Measurements from ENCODE around the gene ZNF462. TPM values are rescaled to one million over a fixed set of nuclear protein-coding genes. Genes with fewer than 3 reads are reported as not detected.

The ZNF462 gene
- total RNA-seq, 1 experiment from 2014 or later = 34.5 TPM

DNA sequence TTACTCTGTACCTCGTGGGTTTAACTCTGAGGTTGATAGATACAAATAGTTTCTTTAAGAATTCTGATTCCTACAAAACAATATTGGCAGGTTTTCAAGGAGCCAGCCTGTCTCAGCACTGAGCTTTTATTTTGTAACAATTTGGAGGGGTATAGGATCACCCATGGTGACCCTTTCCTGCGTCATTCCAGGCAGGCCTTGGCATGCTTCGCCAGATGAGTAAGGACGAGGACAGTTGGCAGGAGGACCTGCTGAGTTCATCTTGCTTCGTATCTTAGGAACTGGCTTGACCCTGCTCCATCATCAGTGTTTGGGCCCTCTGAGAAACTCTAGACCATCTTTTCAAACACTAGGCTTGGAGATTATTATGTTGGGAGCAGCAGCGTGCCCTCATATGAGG, 17.9 kb downstream of the ZNF462 start:
- intact Hi-C loops (cut with micrococcal nuclease; ENCODE audit: unreplicated experiment) = no loop called here
- TF ChIP-seq CTCF (IDR thresholded peaks at IDR 0.05; ENCODE audit: insufficient read depth in 1 of 2, low read depth in 1 of 2, low read length in 1 of 2, severe bottlenecking in 1 of 2, unreplicated experiment in 1 of 2) = no peak
- Histone ChIP-seq H3K27me3 (replicated peaks; ENCODE audit: control insufficient read depth, insufficient read depth, low read length) (no peaks in the 10 kb centered on the region), H3K36me3 (ENCODE audit: control insufficient read depth, insufficient read depth, low read length) (no peaks in the 10 kb centered on the region; the same call in 1 of the 2 replicates), H3K4me3 (ENCODE audit: low read depth, low read length) (no peak overlapping the region), H3K9me3 (no peaks in the 10 kb centered on the region), H3K4me1 (peaks cover 29% of the 10 kb centered on the region)
- H3K4me3 Mint-ChIP-seq (ENCODE audit: unreplicated experiment) = no peak overlapping the region
- no peaks in the 10 kb centered on the region for H3K9me3 Mint-ChIP-seq (ENCODE audit: unreplicated experiment)
- H3K36me3 Mint-ChIP-seq (ENCODE audit: insufficient read depth, unreplicated experiment) = no peaks in the 10 kb centered on the region
- ChIA-PET CTCF (no interaction called here), POLR2A (no interaction called here)
- DNase-seq = no peak
- no peaks in the 10 kb centered on the region for H3K27me3 Mint-ChIP-seq (ENCODE audit: insufficient read depth, unreplicated experiment)
- no peak overlapping the region for H3K27ac Mint-ChIP-seq (ENCODE audit: unreplicated experiment)
- peaks cover 16% of the 10 kb centered on the region for H3K4me1 Mint-ChIP-seq (ENCODE audit: low read depth, unreplicated experiment)
- no TSS peak for BruUV-seq (replicated peaks)

GRCh38 chr9:106883030-106883429, 20.1 kb downstream of the ZNF462 start:
- Mint-ChIP-seq H3K9me3 (ENCODE audit: unreplicated experiment) (no peaks in the 10 kb centered on the region), H3K27me3 (ENCODE audit: insufficient read depth, unreplicated experiment) (no peaks in the 10 kb centered on the region), H3K36me3 (ENCODE audit: insufficient read depth, unreplicated experiment) (no peaks in the 10 kb centered on the region), H3K4me1 (ENCODE audit: low read depth, unreplicated experiment) (peaks cover 30% of the 10 kb centered on the region), H3K4me3 (ENCODE audit: unreplicated experiment) (no peak overlapping the region), H3K27ac (ENCODE audit: unreplicated experiment) (no peak overlapping the region)
- Histone ChIP-seq H3K27me3 (replicated peaks; ENCODE audit: control insufficient read depth, insufficient read depth, low read length) (no peaks in the 10 kb centered on the region), H3K4me3 (ENCODE audit: low read depth, low read length) (no peak overlapping the region), H3K36me3 (ENCODE audit: control insufficient read depth, insufficient read depth, low read length) (no peaks in the 10 kb centered on the region; the same call in 1 of the 2 replicates), H3K9me3 (no peaks in the 10 kb centered on the region), H3K4me1 (peaks cover 44% of the 10 kb centered on the region)
- no peak for DNase-seq
- CTCF ChIA-PET = interaction anchor here (0.7 kb wide), 1 partner anchor 18 kb away, joined by 3 read pairs; no protein-coding TSS in a partner anchor
- intact Hi-C loops (cut with micrococcal nuclease; ENCODE audit: unreplicated experiment) = no loop called here
- BruUV-seq (replicated peaks) = no TSS peak
- no peak for TF ChIP-seq CTCF (IDR thresholded peaks at IDR 0.05; ENCODE audit: insufficient read depth in 1 of 2, low read depth in 1 of 2, low read length in 1 of 2, severe bottlenecking in 1 of 2, unreplicated experiment in 1 of 2)
- POLR2A ChIA-PET = no interaction called here

- Histone ChIP-seq H3K9me3 (no peaks in the 10 kb centered on the region), H3K4me1 (peaks cover 46% of the 10 kb centered on the region), H3K4me3 (ENCODE audit: low read depth, low read length) (no peak overlapping the region), H3K36me3 (ENCODE audit: control insufficient read depth, insufficient read depth, low read length) (no peaks in the 10 kb centered on the region; the same call in 1 of the 2 replicates), H3K27me3 (replicated peaks; ENCODE audit: control insufficient read depth, insufficient read depth, low read length) (no peaks in the 10 kb centered on the region)
- no TSS peak for BruUV-seq (replicated peaks)
- no peak for TF ChIP-seq CTCF (IDR thresholded peaks at IDR 0.05; ENCODE audit: insufficient read depth in 1 of 2, low read depth in 1 of 2, low read length in 1 of 2, severe bottlenecking in 1 of 2, unreplicated experiment in 1 of 2)
- Mint-ChIP-seq H3K27ac (ENCODE audit: unreplicated experiment) (no peak overlapping the region), H3K4me3 (ENCODE audit: unreplicated experiment) (no peak overlapping the region), H3K36me3 (ENCODE audit: insufficient read depth, unreplicated experiment) (peaks cover 1% of the 10 kb centered on the region), H3K27me3 (ENCODE audit: insufficient read depth, unreplicated experiment) (no peaks in the 10 kb centered on the region), H3K9me3 (ENCODE audit: unreplicated experiment) (no peaks in the 10 kb centered on the region), H3K4me1 (ENCODE audit: low read depth, unreplicated experiment) (peaks cover 33% of the 10 kb centered on the region)
- POLR2A ChIA-PET = no interaction called here
- no peak for DNase-seq
- CTCF ChIA-PET = interaction anchor here (0.7 kb wide), 1 partner anchor 33 kb away, joined by 3 read pairs; no protein-coding TSS in a partner anchor
- intact Hi-C loops (cut with micrococcal nuclease; ENCODE audit: unreplicated experiment) = no loop called here
These were observed 20.7 kb downstream of the ZNF462 start for GRCh38 chr9:106883626-106884190.

Data from Caco-2 (cell line).